ENCODE measurements around the gene MUC21.

DNA sequence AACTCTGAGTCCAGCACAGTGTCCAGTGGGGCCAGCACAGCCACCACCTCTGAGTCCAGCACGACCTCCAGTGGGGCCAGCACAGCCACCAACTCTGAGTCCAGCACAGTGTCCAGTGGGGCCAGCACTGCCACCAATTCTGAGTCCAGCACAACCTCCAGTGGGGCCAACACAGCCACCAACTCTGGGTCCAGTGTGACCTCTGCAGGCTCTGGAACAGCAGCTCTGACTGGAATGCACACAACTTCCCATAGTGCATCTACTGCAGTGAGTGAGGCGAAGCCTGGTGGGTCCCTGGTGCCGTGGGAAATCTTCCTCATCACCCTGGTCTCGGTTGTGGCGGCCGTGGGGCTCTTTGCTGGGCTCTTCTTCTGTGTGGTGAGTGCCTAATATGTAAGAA is 3.8 kb downstream of the MUC21 start:
- TF ChIP-seq POLR2A (IDR thresholded peaks at IDR 0.05; ENCODE audit: low read depth, low read length) (no peak), POLR2AphosphoS5 (IDR thresholded peaks at IDR 0.05; ENCODE audit: low read depth, low read length) (no peak), SPI1 (IDR thresholded peaks at IDR 0.05; ENCODE audit: low read depth, low read length) (no peak), TAF1 (IDR thresholded peaks at IDR 0.05; ENCODE audit: low read depth, low read length) (no peak), PAX5 (IDR thresholded peaks at IDR 0.05; ENCODE audit: insufficient read depth, low read length, severe bottlenecking) (no peak), POU2F2 (IDR thresholded peaks at IDR 0.05; ENCODE audit: low read depth, low read length) (no peak)
